HepG2 (cell line): ENCODE results near the gene CEP120. TPM values are rescaled to one million over a fixed set of nuclear protein-coding genes. Genes with fewer than 3 reads are reported as not detected.

ENCODE experiments used
- ATAC-seq: fragments of 200-7000 bp; cut with Tn5 transposase; 3 replicates; pipeline ENCODE4 v1.9.1; 2020; ENCODE audit warnings: mild to moderate bottlenecking, moderate library complexity
- BruUV-seq: library from RNA; stranded (reverse); fragments of 400-500 nt; replicated peaks from 2 replicates; lab custom pipeline; 2021; lab: Mats Ljungman, UMichigan
- CTCF ChIA-PET: fragments of 300-600 bp; formaldehyde crosslinking; extraction: SDS; loops from one replicate; lab custom pipeline; 2021; ENCODE audit warnings: low total read pairs, inconsistent platforms, low intra/inter-chr PET ratio; lab: Yijun Ruan, JAX
- POLR2A ChIA-PET: fragments of 350-600 bp; sonication (Branson Sonifier 250); formaldehyde crosslinking; loops from one replicate; lab custom pipeline; 2020; ENCODE audit warnings: antibody characterized with exemption, inconsistent platforms; lab: Yijun Ruan, JAX
- DNase-seq: peaks from one replicate; pipeline ENCODE4 v3.0.0-alpha.2; 2015; ENCODE audit warnings: low spot score
- FAIRE-seq: peaks from 3 replicates; lab custom pipeline; 2011; peaks lifted over from hg19 to GRCh38; lab: Jason Lieb, UNC
- H2AFZ ChIP-seq: one replicate; pipeline ENCODE4 v1.6.1; 2011; ENCODE audit warnings: low read length, inconsistent platforms
- H3K27ac ChIP-seq: fragments of 300-600 bp; 3 replicates; pipeline ENCODE4 v1.8.0; 2011; ENCODE audit warnings: mixed run types, mild to moderate bottlenecking, mixed read lengths, low read length, inconsistent platforms; ENCODE audit not compliant: insufficient read depth; ENCODE audit errors: extremely low read length
- H3K27me3 ChIP-seq, 2 experiments: fragments of 200-600 bp in 1 of 2; 2 replicates in 1 of 2; 3 replicates in 1 of 2; pipeline versions ENCODE4 v1.6.0 to v1.8.0; 2011; ENCODE audit warnings: low read length in 2 of 2, mild to moderate bottlenecking in 2 of 2, moderate library complexity in 2 of 2, inconsistent platforms in 1 of 2; ENCODE audit not compliant: insufficient read depth in 2 of 2, control insufficient read depth in 1 of 2
- H3K36me3 ChIP-seq, 2 experiments: fragments of 200-600 bp in 1 of 2; replicated peaks in 1 of 2; 2 replicates in 1 of 2; 3 replicates in 1 of 2; pipeline versions ENCODE4 v1.5.1 to v1.8.0; 2011; ENCODE audit warnings: low read length in 2 of 2, inconsistent platforms in 1 of 2; ENCODE audit not compliant: insufficient read depth in 2 of 2, control insufficient read depth in 1 of 2
- H3K4me1 ChIP-seq: 2 replicates; pipeline ENCODE4 v1.5.1; 2012; ENCODE audit warnings: low read length, inconsistent platforms; ENCODE audit not compliant: insufficient read depth
- H3K4me2 ChIP-seq: 2 replicates; pipeline ENCODE4 v1.6.0; 2011; ENCODE audit warnings: low read depth, low read length, inconsistent platforms
- H3K4me3 ChIP-seq, 3 experiments: fragments of 200-600 bp in 1 of 3; sonication (generic), shearing (Covaris generic) in 1 of 3; replicated peaks in 1 of 3; 2 replicates each; pipeline ENCODE4 v1.5.1; 2011 to 2016; ENCODE audit warnings: low read length in 3 of 3, inconsistent platforms in 2 of 3, low read depth in 2 of 3, mild to moderate bottlenecking in 2 of 3, control low read depth in 1 of 3, mixed read lengths in 1 of 3; ENCODE audit not compliant: insufficient read depth in 1 of 3
- H3K79me2 ChIP-seq: one replicate; pipeline ENCODE4 v1.6.1; 2011; ENCODE audit warnings: low read length, inconsistent platforms; ENCODE audit not compliant: insufficient read depth
- H3K9ac ChIP-seq: 2 replicates; pipeline ENCODE4 v1.6.0; 2011; ENCODE audit warnings: mild to moderate bottlenecking, low read depth, low read length, inconsistent platforms; ENCODE audit not compliant: insufficient read depth
- H3K9me3 ChIP-seq: 2 replicates; pipeline ENCODE4 v1.5.1; 2012; ENCODE audit warnings: mild to moderate bottlenecking, low read length
- H4K20me1 ChIP-seq: 2 replicates; pipeline ENCODE4 v1.6.0; 2011; ENCODE audit warnings: inconsistent platforms, mild to moderate bottlenecking, low read length, moderate library complexity; ENCODE audit not compliant: insufficient read depth
- ARHGAP35 ChIP-seq: sonication (generic); formaldehyde crosslinking; IDR thresholded peaks from 2 replicates; pipeline ENCODE4 v1.9.0; 2022; ENCODE audit warnings: mild to moderate bottlenecking, inconsistent platforms, moderate library complexity, missing genetic modification reagents, borderline replicate concordance
- SNAPC2 ChIP-seq: sonication (generic); formaldehyde crosslinking; IDR thresholded peaks from 2 replicates; pipeline ENCODE4 v1.8.1; 2022; ENCODE audit warnings: mild to moderate bottlenecking, missing genetic modification reagents
- TCF12 ChIP-seq, 2 experiments: fragments of 450-650 bp in 1 of 2; sonication (generic) in 1 of 2; formaldehyde crosslinking in 1 of 2; IDR thresholded peaks; 2 replicates each; pipeline versions ENCODE4 v1.6.1 to v1.8.0; 2017 to 2022; ENCODE audit warnings: antibody characterized with exemption in 1 of 2, mild to moderate bottlenecking in 1 of 2, missing genetic modification reagents in 1 of 2, moderate library complexity in 1 of 2
- ZBTB8A ChIP-seq: sonication (generic); formaldehyde crosslinking; IDR thresholded peaks from 2 replicates; pipeline ENCODE4 v1.4.0; 2020; ENCODE audit warnings: mild to moderate bottlenecking, low read depth, missing genetic modification reagents, borderline replicate concordance
- ZNF570 ChIP-seq: sonication (generic); formaldehyde crosslinking; IDR thresholded peaks from 2 replicates; pipeline ENCODE4 v1.4.0; 2020; ENCODE audit warnings: mild to moderate bottlenecking, missing genetic modification reagents, borderline replicate concordance
- WGBS: methylation state at CpG from one replicate; pipeline ENCODE4 v1.1.6; 2017; ENCODE audit warnings: low lambda C conversion rate; 5-methylcytosine and 5-hydroxymethylcytosine counted together
- in situ Hi-C: cut with HindIII; loops from 2 replicates; pipeline ENCODE4 v1.10.0; 2017; ENCODE audit warnings: low pct_unique_long_range_greater_than_20kb; ENCODE audit not compliant: extremely low pct_ligation_motif_present
- intact Hi-C: fragments of 100-400 bp; cut with micrococcal nuclease; formaldehyde crosslinking; loops from one replicate; pipeline ENCODE4 v1.10.0; 2022; ENCODE audit not compliant: unreplicated experiment
- polyA plus RNA-seq, 8 experiments: library from polyadenylated mRNA; depleted of rRNA in 3 of 8; stranded (reverse) in 7 of 8; unstranded in 1 of 8; fragments of >200 nt; fragmentation: Illumina TruSeq in 4 of 8; extraction: Trizol in 4 of 8; gene quantifications; 2 replicates each; pipeline versions ENCODE4 v1.2.1 to v1.2.3, GENCODE V29; 2011 to 2016; ENCODE audit warnings: low read depth in 4 of 8, missing spikeins in 1 of 8, mixed read lengths in 1 of 8; ENCODE audit not compliant: insufficient read depth in 1 of 8
- total RNA-seq, 5 experiments: library from RNA; depleted of rRNA; stranded (reverse); fragments of >200 nt; fragmentation: Illumina TruSeq; extraction: Trizol; gene quantifications; 2 replicates each; pipeline ENCODE4 v1.2.3, GENCODE V29; 2016; ENCODE audit warnings: low read depth in 1 of 5
- TF ChIP-seq, protein P1 (sequence below): sonication (generic); formaldehyde crosslinking; IDR thresholded peaks from 2 replicates; pipeline ENCODE4 v1.5.0; 2020; ENCODE audit warnings: missing genetic modification reagents
- TF ChIP-seq, protein P2 (sequence below): IDR thresholded peaks from 2 replicates; pipeline ENCODE4 v1.4.0; 2020; ENCODE audit warnings: mild to moderate bottlenecking, missing genetic modification reagents
- TF ChIP-seq, protein P3 (sequence below): sonication (generic); formaldehyde crosslinking; IDR thresholded peaks from 2 replicates; pipeline ENCODE4 v1.8.1; 2022; ENCODE audit warnings: mild to moderate bottlenecking, missing genetic modification reagents

The CEP120 gene
- total and polyA plus RNA-seq, 2 of the 13 experiments (the other 11 are each of a cell fraction or from before 2014, with no cell fraction given): 8.0 to 14.7 TPM

GRCh38 chr5:123398058-123398733 is 25.0 kb downstream of the CEP120 start:
- Histone ChIP-seq H3K27ac (no peak overlapping the region), H3K36me3 (peaks cover 4 to 20% of the 10 kb centered on the region in 2 experiments; a peak in 4 of 5 replicates), H2AFZ (no peak overlapping the region), H3K4me1 (no peaks in the 10 kb centered on the region), H3K79me2 (no peaks in the 10 kb centered on the region), H3K4me2 (no peak overlapping the region), H3K9me3 (no peaks in the 10 kb centered on the region), H3K9ac (no peak overlapping the region), H3K27me3 (no peaks in the 10 kb centered on the region), H4K20me1 (no peaks in the 10 kb centered on the region), H3K4me3 (no peak overlapping the region)
- CTCF ChIA-PET: no interaction called here
- BruUV-seq: no TSS peak
- DNase-seq (no peak), ATAC-seq (no peak), FAIRE-seq (no peak)
- in situ Hi-C loops: no loop called here
- POLR2A ChIA-PET: no interaction called here
- 100% methylated on average over 1 of the region's 1 CpG for WGBS
- intact Hi-C loops: no loop called here
- no peak for TF ChIP-seq ARHGAP35 (CRISPR knock-in tag)
- TF ChIP-seq, protein P1, sequence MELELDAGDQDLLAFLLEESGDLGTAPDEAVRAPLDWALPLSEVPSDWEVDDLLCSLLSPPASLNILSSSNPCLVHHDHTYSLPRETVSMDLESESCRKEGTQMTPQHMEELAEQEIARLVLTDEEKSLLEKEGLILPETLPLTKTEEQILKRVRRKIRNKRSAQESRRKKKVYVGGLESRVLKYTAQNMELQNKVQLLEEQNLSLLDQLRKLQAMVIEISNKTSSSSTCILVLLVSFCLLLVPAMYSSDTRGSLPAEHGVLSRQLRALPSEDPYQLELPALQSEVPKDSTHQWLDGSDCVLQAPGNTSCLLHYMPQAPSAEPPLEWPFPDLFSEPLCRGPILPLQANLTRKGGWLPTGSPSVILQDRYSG: no peak
- no peak for TF ChIP-seq ZBTB8A (CRISPR knock-in tag)
- TF ChIP-seq, protein P2, sequence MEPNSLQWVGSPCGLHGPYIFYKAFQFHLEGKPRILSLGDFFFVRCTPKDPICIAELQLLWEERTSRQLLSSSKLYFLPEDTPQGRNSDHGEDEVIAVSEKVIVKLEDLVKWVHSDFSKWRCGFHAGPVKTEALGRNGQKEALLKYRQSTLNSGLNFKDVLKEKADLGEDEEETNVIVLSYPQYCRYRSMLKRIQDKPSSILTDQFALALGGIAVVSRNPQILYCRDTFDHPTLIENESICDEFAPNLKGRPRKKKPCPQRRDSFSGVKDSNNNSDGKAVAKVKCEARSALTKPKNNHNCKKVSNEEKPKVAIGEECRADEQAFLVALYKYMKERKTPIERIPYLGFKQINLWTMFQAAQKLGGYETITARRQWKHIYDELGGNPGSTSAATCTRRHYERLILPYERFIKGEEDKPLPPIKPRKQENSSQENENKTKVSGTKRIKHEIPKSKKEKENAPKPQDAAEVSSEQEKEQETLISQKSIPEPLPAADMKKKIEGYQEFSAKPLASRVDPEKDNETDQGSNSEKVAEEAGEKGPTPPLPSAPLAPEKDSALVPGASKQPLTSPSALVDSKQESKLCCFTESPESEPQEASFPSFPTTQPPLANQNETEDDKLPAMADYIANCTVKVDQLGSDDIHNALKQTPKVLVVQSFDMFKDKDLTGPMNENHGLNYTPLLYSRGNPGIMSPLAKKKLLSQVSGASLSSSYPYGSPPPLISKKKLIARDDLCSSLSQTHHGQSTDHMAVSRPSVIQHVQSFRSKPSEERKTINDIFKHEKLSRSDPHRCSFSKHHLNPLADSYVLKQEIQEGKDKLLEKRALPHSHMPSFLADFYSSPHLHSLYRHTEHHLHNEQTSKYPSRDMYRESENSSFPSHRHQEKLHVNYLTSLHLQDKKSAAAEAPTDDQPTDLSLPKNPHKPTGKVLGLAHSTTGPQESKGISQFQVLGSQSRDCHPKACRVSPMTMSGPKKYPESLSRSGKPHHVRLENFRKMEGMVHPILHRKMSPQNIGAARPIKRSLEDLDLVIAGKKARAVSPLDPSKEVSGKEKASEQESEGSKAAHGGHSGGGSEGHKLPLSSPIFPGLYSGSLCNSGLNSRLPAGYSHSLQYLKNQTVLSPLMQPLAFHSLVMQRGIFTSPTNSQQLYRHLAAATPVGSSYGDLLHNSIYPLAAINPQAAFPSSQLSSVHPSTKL (CRISPR knock-in tag): no peak
- no peak for TF ChIP-seq TCF12 (IDR thresholded peaks at IDR 0.05)
- TF ChIP-seq TCF12 (CRISPR knock-in tag; IDR thresholded peaks at IDR 0.05): no peak
- TF ChIP-seq, protein P3, sequence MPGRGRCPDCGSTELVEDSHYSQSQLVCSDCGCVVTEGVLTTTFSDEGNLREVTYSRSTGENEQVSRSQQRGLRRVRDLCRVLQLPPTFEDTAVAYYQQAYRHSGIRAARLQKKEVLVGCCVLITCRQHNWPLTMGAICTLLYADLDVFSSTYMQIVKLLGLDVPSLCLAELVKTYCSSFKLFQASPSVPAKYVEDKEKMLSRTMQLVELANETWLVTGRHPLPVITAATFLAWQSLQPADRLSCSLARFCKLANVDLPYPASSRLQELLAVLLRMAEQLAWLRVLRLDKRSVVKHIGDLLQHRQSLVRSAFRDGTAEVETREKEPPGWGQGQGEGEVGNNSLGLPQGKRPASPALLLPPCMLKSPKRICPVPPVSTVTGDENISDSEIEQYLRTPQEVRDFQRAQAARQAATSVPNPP (CRISPR knock-in tag): no peak
- no peak for TF ChIP-seq ZNF570 (CRISPR knock-in tag)
- no peak for TF ChIP-seq SNAPC2 (CRISPR knock-in tag)
- TF ChIP-seq, all 625 proteins: peak for 0
